OCI-LY1 (cell line): Measurements from ENCODE around the gene CHN1.

Experiments
- H2AFZ ChIP-seq: fragments of 200-600 bp; sonication (generic), shearing (Covaris generic); 2 replicates; pipeline ENCODE4 v1.6.0; 2014; ENCODE audit warnings: antibody characterized with exemption, mild to moderate bottlenecking, low read length
- H3F3A ChIP-seq: fragments of 200-600 bp; sonication (generic), shearing (Covaris generic); 2 replicates; pipeline ENCODE4 v1.6.0; 2014; ENCODE audit warnings: mild to moderate bottlenecking, antibody characterized with exemption, low read length, moderate library complexity; ENCODE audit not compliant: insufficient read depth
- H3K27ac ChIP-seq: fragments of 200-600 bp; sonication (generic); 2 replicates; pipeline ENCODE4 v1.5.1; 2014; ENCODE audit warnings: low read length, mixed run types, mild to moderate bottlenecking, low read depth; ENCODE audit not compliant: poor library complexity, severe bottlenecking
- H3K27me3 ChIP-seq: fragments of 200-600 bp; sonication (generic); 2 replicates; pipeline ENCODE4 v1.6.0; 2014; ENCODE audit warnings: antibody characterized with exemption, mild to moderate bottlenecking, low read length, moderate library complexity; ENCODE audit not compliant: insufficient read depth
- H3K36me3 ChIP-seq: fragments of 200-600 bp; sonication (generic); 2 replicates; pipeline ENCODE4 v1.6.1; 2014; ENCODE audit warnings: mild to moderate bottlenecking, antibody characterized with exemption, low read length, moderate library complexity, mixed read lengths; ENCODE audit not compliant: insufficient read depth
- H3K4me1 ChIP-seq: fragments of 200-600 bp; sonication (generic); 2 replicates; pipeline ENCODE4 v1.5.1; 2014; ENCODE audit warnings: mild to moderate bottlenecking, low read length, moderate library complexity; ENCODE audit not compliant: insufficient read depth, severe bottlenecking
- H3K4me2 ChIP-seq: fragments of 200-600 bp; sonication (generic), shearing (Covaris generic); 2 replicates; pipeline ENCODE4 v1.6.1; 2014; ENCODE audit warnings: low read length
- H3K4me3 ChIP-seq: fragments of 200-600 bp; sonication (generic); 2 replicates; pipeline ENCODE4 v1.5.1; 2014; ENCODE audit warnings: low read length, low read depth, mild to moderate bottlenecking, mixed read lengths; ENCODE audit not compliant: poor library complexity, severe bottlenecking
- H3K79me2 ChIP-seq: fragments of 200-600 bp; shearing (Covaris generic); 2 replicates; pipeline ENCODE4 v1.6.1; 2016; ENCODE audit warnings: mixed run types, low read length, mixed read lengths; ENCODE audit not compliant: insufficient read depth
- H3K9ac ChIP-seq: fragments of 200-600 bp; sonication (generic), shearing (Covaris generic); 2 replicates; pipeline ENCODE4 v1.6.1; 2014; ENCODE audit warnings: mild to moderate bottlenecking, low read length, mixed read lengths
- H3K9me2 ChIP-seq: fragments of 200-600 bp; sonication (generic), shearing (Covaris generic); 2 replicates; pipeline ENCODE4 v1.6.1; 2014; ENCODE audit warnings: low read depth, mild to moderate bottlenecking, low read length, mixed read lengths
- H3K9me3 ChIP-seq: fragments of 200-600 bp; shearing (Covaris generic); 2 replicates; pipeline ENCODE4 v1.6.1; 2014; ENCODE audit warnings: low read length, mixed read lengths
- H4K20me1 ChIP-seq: fragments of 200-600 bp; sonication (generic), shearing (Covaris generic); 2 replicates; pipeline ENCODE4 v1.6.0; 2016; ENCODE audit warnings: mild to moderate bottlenecking, low read length; ENCODE audit not compliant: insufficient read depth
- EZH2 ChIP-seq: fragments of 200-600 bp; sonication (generic), shearing (Covaris generic); IDR thresholded peaks from 2 replicates; pipeline ENCODE4 v1.8.0; 2017; ENCODE audit warnings: borderline replicate concordance, mixed run types, mild to moderate bottlenecking, antibody characterized with exemption, low read length, moderate library complexity, mixed read lengths
- TF ChIP-seq, protein P1 (sequence below): fragments of 200-600 bp; sonication (generic), shearing (Covaris generic); IDR thresholded peaks from 2 replicates; pipeline ENCODE4 v1.5.1; 2017; ENCODE audit warnings: mild to moderate bottlenecking, antibody characterized with exemption, low read length, moderate library complexity, mixed read lengths

CHN1 gene

DNA sequence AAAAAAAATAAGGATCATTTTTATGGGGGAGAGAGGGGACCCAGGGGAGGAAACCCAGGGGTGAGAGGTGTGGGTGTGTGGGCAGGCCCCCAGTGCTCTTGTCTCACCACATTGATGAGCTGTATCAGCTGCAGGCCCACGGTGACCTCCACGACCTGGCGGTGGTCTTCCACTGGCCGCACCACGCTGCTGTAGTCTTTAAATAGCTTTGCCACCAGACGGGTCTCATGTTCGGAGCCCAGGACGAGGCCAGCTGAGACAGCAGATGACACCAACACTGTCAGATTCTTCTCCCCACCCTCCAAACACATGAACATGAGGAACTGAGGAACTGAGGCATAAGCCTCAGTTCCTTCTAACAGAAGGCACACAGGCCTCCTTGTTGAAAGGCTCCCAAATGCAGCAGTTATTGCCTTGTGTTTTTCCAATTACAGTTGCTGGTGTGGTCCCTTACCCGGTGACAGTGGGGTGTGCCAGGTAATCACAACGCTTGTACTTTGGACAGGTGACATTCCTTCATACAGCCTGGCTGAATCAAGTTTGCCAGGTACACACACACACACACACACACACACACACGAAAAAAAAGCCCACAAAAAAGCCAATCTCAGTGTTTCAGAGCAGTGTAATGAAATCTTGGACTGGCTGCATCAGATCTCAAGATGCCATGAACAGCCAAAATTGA is 245.7 kb downstream of the CHN1 start:
- TF ChIP-seq, protein P1, sequence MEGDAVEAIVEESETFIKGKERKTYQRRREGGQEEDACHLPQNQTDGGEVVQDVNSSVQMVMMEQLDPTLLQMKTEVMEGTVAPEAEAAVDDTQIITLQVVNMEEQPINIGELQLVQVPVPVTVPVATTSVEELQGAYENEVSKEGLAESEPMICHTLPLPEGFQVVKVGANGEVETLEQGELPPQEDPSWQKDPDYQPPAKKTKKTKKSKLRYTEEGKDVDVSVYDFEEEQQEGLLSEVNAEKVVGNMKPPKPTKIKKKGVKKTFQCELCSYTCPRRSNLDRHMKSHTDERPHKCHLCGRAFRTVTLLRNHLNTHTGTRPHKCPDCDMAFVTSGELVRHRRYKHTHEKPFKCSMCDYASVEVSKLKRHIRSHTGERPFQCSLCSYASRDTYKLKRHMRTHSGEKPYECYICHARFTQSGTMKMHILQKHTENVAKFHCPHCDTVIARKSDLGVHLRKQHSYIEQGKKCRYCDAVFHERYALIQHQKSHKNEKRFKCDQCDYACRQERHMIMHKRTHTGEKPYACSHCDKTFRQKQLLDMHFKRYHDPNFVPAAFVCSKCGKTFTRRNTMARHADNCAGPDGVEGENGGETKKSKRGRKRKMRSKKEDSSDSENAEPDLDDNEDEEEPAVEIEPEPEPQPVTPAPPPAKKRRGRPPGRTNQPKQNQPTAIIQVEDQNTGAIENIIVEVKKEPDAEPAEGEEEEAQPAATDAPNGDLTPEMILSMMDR = no peak
- no peak for TF ChIP-seq EZH2
- no peak overlapping the region for H3K9ac ChIP-seq
- no peaks in the 10 kb centered on the region for H3K27me3 ChIP-seq
- no peak overlapping the region for H2AFZ ChIP-seq
- H3K4me2 ChIP-seq = no peak overlapping the region
- no peaks in the 10 kb centered on the region for H3K79me2 ChIP-seq
- H3F3A ChIP-seq = no peaks in the 10 kb centered on the region
- no peaks in the 10 kb centered on the region for H3K36me3 ChIP-seq
- H3K9me3 ChIP-seq = no peaks in the 10 kb centered on the region
- no peak overlapping the region for H3K4me3 ChIP-seq
- no peaks in the 10 kb centered on the region for H3K9me2 ChIP-seq
- H3K4me1 ChIP-seq = peaks cover 6% of the 10 kb centered on the region
- H3K27ac ChIP-seq = no peak overlapping the region
- no peaks in the 10 kb centered on the region for H4K20me1 ChIP-seq

DNA sequence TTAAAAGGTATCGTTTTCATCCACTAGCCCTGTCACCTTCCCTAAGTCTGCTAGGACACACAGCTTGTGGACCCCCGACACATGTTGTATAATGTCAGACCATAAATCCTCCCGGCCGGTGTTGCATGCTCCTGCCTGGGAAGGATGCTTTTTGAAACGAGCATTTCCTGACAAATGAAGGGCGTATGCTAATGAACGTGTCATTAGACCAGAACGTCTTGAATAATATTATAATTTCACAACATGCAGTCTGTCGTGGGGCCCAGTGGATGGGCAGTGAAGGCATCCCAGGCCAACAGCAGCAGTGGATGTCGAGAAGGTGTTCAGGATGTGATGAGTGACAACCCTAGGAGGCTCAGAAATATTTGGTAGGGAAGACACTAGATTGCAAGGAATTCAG is 248.4 kb downstream of the CHN1 start:
- Histone ChIP-seq H2AFZ (no peak overlapping the region), H3K4me2 (no peak overlapping the region), H3K4me1 (peaks cover 20% of the 10 kb centered on the region), H3K36me3 (no peaks in the 10 kb centered on the region), H3K27me3 (no peaks in the 10 kb centered on the region), H3K9ac (no peak overlapping the region), H3K4me3 (no peak overlapping the region), H3K79me2 (no peaks in the 10 kb centered on the region), H3K27ac (no peak overlapping the region), H3F3A (no peaks in the 10 kb centered on the region), H3K9me2 (no peaks in the 10 kb centered on the region), H3K9me3 (no peaks in the 10 kb centered on the region), H4K20me1 (no peaks in the 10 kb centered on the region)
- TF ChIP-seq EZH2 = no peak
- TF ChIP-seq, protein P1 = no peak

DNA sequence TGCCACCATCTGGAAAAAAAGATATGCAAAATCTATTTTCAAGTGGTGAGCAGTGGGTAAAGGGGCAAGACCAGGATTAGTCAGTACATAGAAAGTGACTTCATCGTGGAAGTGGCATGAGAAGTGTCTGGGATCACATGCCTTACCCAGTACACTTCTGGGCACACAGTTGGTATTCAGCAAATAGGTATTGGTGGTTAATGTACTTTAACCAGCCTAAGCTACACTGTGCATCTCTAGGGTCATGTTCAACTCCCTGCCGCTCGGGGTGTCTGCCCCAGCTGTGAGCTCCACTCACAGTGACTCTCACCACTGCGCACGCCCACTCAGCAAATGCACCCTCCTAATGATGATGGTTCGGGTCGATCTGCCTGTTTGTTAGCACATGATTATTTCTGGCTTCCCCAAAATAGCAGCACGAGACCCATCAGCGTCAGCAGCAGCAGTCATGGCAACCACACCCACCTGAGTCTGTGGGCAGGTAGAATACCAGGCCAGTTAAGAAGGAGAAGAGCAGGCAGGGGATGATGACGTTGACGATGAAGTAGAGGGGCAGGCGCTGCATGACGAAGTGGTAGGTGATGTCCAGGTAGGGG is 252.0 kb downstream of the CHN1 start:
- Histone ChIP-seq H4K20me1 (no peaks in the 10 kb centered on the region), H3K9me3 (no peaks in the 10 kb centered on the region), H3K4me2 (peak overlapping the region; percentile 47), H2AFZ (no peak overlapping the region), H3K9me2 (no peaks in the 10 kb centered on the region), H3K27ac (peak overlapping the region; percentile 77), H3F3A (no peaks in the 10 kb centered on the region), H3K4me3 (peak overlapping the region; percentile 19), H3K36me3 (no peaks in the 10 kb centered on the region), H3K9ac (no peak overlapping the region), H3K79me2 (no peaks in the 10 kb centered on the region), H3K27me3 (no peaks in the 10 kb centered on the region), H3K4me1 (peaks cover 45% of the 10 kb centered on the region)
- TF ChIP-seq, protein P1 = no peak
- TF ChIP-seq EZH2 = no peak
